GM10266 (cell line): Measurements from ENCODE around the gene ARRB1.
"Not testable (repeated sequence)": the region's sequence is repeated elsewhere in the genome, so short reads cannot be mapped to it uniquely, and the experiment has no call there.

ENCODE experiments used
- DNase-seq: peaks from one replicate; pipeline ENCODE4 v3.0.0; 2012; ENCODE audit errors: extremely low spot score
- TF ChIP-seq, protein P1 (sequence below): IDR thresholded peaks from 2 replicates; pipeline ENCODE4 v1.5.1; 2012; ENCODE audit warnings: mild to moderate bottlenecking, low read depth; ENCODE audit not compliant: control insufficient read depth, insufficient read depth; ENCODE audit errors: missing control alignments

Gene ARRB1

GRCh38 chr11:75276686-75277085, 74.8 kb downstream of the ARRB1 start:
- TF ChIP-seq, protein P1, sequence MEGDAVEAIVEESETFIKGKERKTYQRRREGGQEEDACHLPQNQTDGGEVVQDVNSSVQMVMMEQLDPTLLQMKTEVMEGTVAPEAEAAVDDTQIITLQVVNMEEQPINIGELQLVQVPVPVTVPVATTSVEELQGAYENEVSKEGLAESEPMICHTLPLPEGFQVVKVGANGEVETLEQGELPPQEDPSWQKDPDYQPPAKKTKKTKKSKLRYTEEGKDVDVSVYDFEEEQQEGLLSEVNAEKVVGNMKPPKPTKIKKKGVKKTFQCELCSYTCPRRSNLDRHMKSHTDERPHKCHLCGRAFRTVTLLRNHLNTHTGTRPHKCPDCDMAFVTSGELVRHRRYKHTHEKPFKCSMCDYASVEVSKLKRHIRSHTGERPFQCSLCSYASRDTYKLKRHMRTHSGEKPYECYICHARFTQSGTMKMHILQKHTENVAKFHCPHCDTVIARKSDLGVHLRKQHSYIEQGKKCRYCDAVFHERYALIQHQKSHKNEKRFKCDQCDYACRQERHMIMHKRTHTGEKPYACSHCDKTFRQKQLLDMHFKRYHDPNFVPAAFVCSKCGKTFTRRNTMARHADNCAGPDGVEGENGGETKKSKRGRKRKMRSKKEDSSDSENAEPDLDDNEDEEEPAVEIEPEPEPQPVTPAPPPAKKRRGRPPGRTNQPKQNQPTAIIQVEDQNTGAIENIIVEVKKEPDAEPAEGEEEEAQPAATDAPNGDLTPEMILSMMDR = no peak
- no peak for DNase-seq

DNA sequence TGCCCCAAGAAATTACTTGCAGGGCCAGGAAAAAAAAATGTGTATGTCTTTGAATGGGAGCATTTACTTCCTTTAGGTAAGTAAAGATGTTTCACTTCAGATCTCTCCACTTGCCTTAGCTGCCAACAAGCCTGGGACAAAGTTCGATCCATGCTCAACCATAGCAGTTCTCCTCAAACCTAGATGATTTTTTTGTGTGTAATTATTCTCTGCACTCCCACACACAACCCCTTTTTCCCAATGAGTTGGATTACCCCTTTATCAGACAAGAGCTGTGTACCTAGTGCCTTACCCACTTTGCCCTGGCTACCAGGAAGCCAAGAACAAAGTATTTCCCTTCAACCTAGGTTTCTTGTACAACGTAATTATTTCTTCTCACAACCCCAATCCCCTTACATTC, 75.3 kb downstream of the ARRB1 start:
- TF ChIP-seq, protein P1 = no peak

DNA sequence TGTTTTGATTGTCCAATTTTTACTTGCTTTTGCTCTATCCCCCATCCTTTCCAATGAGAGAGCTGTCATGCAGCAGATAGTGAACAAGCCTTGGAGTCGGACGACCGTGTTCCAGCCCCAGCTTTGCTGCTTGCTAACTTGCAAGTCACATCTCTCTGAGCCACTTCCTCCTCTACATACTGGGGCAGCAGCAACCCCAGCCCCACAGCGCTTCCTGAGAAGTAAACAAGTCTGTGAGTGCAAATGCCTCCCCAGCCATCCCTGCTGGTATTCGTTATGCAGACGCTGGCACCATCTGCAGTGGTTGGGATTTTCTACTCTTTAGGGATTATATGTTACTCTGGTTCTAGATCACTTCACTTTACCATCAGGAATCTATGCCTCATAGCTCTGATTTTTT, 75.9 kb downstream of the ARRB1 start:
- TF ChIP-seq, protein P1 = no peak
- DNase-seq = no peak

More for the DNA sequence above, 75.3 kb downstream of the ARRB1 start:
- no peak for DNase-seq

DNA sequence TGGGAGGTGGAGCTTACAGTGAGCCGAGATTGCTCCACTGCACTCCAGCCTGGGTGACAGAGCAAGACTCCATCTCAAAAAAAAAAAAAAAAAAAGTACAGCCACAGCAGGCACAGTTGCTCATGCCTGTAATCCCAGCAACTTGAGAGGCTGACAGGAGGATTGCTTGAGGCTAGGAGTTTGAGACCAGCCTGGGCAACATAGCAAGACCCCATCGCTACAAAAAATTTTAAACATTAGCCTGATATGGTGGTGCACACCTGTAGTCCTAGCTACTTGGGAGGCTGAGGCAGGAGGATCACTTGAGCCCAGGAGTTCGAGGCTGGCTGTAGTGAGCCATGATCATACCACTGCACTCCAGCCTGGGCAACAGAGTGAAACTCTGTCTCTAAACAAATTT, 76.7 kb downstream of the ARRB1 start:
- not testable (repeated sequence) for DNase-seq

DNA sequence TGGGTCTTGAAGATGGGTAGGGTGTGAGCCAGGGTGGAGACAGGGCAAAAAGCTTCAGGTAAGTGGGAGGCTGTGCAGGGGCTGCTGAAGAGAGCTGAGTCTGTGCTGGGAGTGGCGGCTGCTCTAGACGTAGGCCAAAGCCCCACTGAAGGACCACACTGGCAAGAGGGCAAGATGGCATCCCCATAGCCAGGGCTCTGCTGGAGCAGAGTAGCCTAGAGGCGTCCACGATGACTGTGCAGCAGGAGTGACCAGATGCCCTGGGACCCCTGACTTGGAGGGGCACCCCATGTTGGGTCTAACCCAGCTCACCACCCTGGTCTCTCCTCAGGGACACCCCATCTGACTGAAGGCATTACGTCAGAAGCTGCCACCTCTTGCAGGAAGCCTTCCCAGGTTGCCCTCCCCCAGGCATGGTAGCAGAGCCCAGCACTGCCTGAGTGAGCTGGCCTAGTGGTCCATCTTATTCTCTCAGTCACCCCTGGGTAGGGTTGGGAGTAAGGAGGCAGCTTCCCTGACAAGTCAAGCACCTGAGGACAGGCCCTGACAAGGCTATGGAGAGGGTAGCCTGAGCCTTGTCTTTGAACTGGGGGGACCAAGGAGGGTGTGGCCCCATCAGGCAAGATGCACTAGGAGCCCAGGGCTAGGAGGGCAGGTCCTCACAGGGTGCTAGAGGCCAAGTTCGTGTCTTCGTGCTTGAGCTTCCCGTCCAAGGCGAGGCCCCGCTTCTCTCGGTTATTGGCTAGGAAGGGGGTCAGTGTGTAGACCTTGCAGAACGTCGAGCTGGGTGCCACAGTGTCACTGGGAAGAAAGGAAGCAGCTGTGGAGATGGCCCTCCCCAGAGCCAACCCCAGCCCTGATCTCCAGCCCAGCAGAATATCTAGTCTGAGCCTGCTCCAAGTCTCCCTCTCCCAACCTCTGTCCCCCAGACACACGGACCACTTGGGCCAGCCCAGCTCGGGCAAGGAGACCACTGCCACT, 77.8 kb downstream of the ARRB1 start:
- TF ChIP-seq, protein P1 = no peak
- no peak for DNase-seq

GRCh38 chr11:75272821-75273301, 78.6 kb downstream of the ARRB1 start:
- TF ChIP-seq, protein P1 = no peak
- DNase-seq = no peak

DNA sequence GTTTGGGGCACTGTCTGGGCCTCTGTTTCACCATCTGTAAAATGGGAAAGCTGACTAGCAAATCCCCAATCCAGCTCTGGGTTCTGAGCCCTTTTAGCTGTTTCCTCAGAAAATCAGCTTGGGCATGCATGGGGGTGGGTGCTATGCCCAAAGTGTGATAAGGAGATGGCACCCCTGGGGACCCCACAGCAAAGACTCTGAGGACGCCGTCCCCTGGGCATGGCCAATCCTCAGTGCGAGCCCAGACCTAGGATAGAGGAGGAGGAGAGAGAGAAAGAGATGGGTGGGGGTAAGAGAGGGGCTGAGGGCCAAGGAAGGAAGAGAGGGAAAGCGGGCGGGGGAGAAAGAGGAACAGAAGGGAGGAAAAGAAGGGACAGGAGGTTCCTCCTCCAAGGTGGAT, 79.1 kb downstream of the ARRB1 start:
- no peak for DNase-seq
- TF ChIP-seq, protein P1 = no peak
